GM12875 (cell line): ENCODE results near the gene FMO2.

Experiments
- H3K4me3 ChIP-seq: one replicate; pipeline ENCODE4 v1.5.1; 2011; ENCODE audit warnings: low read depth, low read length, control low read depth
- CTCF ChIP-seq: IDR thresholded peaks from 2 replicates; pipeline ENCODE4 v1.5.1; 2011; ENCODE audit warnings: low read depth, mild to moderate bottlenecking, control low read depth, inconsistent platforms, low read length, moderate library complexity, borderline replicate concordance; ENCODE audit not compliant: insufficient read depth

The FMO2 gene

GRCh38 chr1:171158551-171158950 lies 26.5 kb upstream of the FMO2 start:
- no peak for TF ChIP-seq CTCF

GRCh38 chr1:171159148-171159547 lies 26.0 kb upstream of the FMO2 start:
- no peak overlapping the region for H3K4me3 ChIP-seq
- no peak for TF ChIP-seq CTCF

More at GRCh38 chr1:171158551-171158950, 26.5 kb upstream of the FMO2 start:
- no peak overlapping the region for H3K4me3 ChIP-seq

GRCh38 chr1:171160211-171160610 lies 24.9 kb upstream of the FMO2 start:
- no peak for TF ChIP-seq CTCF
- H3K4me3 ChIP-seq: no peak overlapping the region

GRCh38 chr1:171160639-171161354 lies 24.3 kb upstream of the FMO2 start:
- no peak overlapping the region for H3K4me3 ChIP-seq
- no peak for TF ChIP-seq CTCF

DNA sequence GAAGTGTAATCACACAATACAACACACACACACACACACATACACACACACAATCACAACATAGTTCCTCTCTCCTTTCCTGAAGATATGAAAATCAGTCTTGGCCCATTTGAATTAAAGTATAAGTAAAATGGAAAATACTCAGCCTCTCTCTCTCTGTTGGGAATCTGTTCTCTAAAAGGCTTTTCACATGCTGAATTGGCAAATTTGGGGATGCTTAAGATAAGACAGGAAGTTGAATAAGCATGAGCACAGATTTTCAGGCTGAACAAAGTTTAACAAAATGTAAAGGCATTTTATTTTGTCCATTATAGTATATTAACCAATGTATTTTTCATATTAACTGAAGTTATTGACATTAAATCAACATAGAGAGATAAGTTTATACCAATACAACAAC lies 23.7 kb upstream of the FMO2 start:
- no peak for TF ChIP-seq CTCF
- H3K4me3 ChIP-seq: no peak overlapping the region

DNA sequence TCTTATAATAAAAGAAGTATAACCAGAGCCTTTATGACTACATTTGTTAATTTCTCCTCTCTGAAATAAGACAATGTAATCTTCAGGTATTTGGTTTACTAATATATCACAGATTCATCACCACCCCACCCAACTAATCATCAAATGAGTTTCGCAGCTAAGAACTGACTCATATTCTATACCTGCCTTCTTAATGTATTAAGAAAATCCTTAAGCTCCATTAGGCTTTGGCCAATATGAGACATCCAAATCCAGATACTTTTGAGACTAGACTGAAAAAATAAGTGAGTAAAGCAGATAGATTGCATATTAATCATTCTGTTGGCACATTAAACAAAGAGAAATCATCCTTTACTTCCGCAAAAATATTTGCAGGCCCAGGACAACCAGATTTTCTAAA lies 18.7 kb upstream of the FMO2 start:
- no peak for TF ChIP-seq CTCF

GRCh38 chr1:171167785-171168184 lies 17.3 kb upstream of the FMO2 start:
- no peak overlapping the region for H3K4me3 ChIP-seq

More for the DNA sequence above, 18.7 kb upstream of the FMO2 start:
- no peak overlapping the region for H3K4me3 ChIP-seq

More at GRCh38 chr1:171167785-171168184, 17.3 kb upstream of the FMO2 start:
- no peak for TF ChIP-seq CTCF
